Activated T-helper 2 cell treated with anti-CD3 and anti-CD28 coated beads, Interferon-gamma antibody, Interleukin-2, Interleukin-4, amounts not matched to agents 10 μg/mL and 5 μg/mL and 100 μg/mL, durations not matched to agents 14 hours and 24 hours and 36 hours (primary cell): ENCODE data around the gene USP24. TPM values are rescaled to one million over a fixed set of nuclear protein-coding genes. Genes with fewer than 3 reads are reported as not detected.

Source experiments
- DNase-seq: peaks from one replicate; pipeline ENCODE4 v3.0.0; 2021; ENCODE audit warnings: low spot score
- H3K27ac Mint-ChIP-seq: one replicate; pipeline ENCODE4 v1.8.0; 2021; ENCODE audit warnings: mixed read lengths
- H3K27me3 Mint-ChIP-seq: one replicate; pipeline ENCODE4 v1.8.0; 2021; ENCODE audit warnings: low read depth, mixed read lengths
- H3K36me3 Mint-ChIP-seq: one replicate; pipeline ENCODE4 v1.8.0; 2021; ENCODE audit warnings: low read depth, mixed read lengths
- H3K4me1 Mint-ChIP-seq: one replicate; pipeline ENCODE4 v1.8.0; 2021; ENCODE audit warnings: low read depth, mixed read lengths
- H3K4me3 Mint-ChIP-seq: one replicate; pipeline ENCODE4 v1.8.0; 2021; ENCODE audit warnings: low read depth, mild to moderate bottlenecking, moderate library complexity, mixed read lengths
- H3K9me3 Mint-ChIP-seq: one replicate; pipeline ENCODE4 v1.8.0; 2021; ENCODE audit warnings: mixed read lengths
- intact Hi-C: fragments of 100-400 bp; cut with micrococcal nuclease; formaldehyde crosslinking; loops from one replicate; pipeline ENCODE4 v1.15.1; 2023
- total RNA-seq: library from RNA; stranded (reverse); gene quantifications from 2 replicates; pipeline ENCODE4 v1.2.3, GENCODE V29; 2022

The USP24 gene
- total RNA-seq, 1 donor from 2014 or later, result 42.6 TPM

DNA sequence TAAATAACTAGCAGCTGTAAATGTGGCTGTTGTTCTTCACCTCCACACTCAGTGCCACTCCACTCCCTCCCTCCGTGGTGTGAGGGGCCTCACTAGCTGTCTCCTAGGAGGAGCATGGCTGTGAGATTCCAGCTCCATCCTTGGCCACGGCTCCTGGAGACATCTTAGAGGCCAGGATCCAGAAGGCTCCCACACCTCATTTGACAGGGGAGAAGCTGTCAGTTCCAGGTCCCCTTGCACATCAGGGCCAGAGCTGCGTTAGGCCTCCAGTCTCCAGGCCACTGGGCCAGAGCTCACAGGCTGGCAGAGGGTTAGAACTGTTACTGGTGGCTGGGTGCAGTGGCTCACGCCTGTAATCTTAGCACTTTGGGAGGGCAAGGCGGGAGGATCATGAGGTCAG, 160.8 kb downstream of the USP24 start:
- no peak for DNase-seq
- Mint-ChIP-seq H3K4me1 (no peaks in the 10 kb centered on the region), H3K4me3 (no peak overlapping the region), H3K27me3 (no peaks in the 10 kb centered on the region), H3K9me3 (no peaks in the 10 kb centered on the region), H3K27ac (no peak overlapping the region), H3K36me3 (no peaks in the 10 kb centered on the region)
- intact Hi-C loops, result no loop called here

DNA sequence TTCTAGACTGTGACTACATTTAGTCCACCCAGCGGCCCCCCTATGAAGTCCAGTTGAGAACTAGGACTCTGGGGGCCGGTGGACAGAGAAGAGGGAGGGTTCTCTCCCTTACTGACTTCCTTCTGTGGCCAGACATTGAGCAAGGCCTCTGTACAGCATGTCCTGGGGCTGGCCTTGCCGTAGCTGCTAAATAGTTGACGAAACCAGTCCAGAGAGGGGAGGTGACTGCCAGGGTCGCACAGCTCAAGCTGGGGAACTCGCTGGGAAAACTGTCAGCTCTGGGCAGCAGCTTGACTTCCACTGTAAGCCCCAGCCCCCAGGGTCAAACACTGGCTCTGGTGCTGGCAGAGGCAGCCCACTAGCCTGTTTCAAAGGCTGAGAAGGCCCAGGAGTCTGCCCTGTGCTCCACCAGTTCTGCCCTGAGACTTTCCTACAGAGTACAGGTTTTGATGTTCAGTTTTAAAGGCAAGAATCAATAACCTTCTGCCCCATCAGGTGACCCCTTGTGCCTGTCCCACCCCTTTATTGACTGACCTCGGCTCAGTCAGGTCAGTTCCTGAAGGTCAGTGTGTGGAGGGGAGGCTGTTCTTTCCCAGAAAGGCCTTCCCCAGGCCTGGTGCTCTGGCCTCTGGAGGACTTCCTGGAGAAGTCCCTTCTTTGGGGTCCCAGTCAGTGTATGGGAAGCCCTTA, 161.8 kb downstream of the USP24 start:
- H3K27ac Mint-ChIP-seq, result no peak overlapping the region
- DNase-seq, result no peak
- no peaks in the 10 kb centered on the region for H3K4me1 Mint-ChIP-seq
- no peaks in the 10 kb centered on the region for H3K9me3 Mint-ChIP-seq
- H3K27me3 Mint-ChIP-seq, result no peaks in the 10 kb centered on the region
- H3K4me3 Mint-ChIP-seq, result no peak overlapping the region
- H3K36me3 Mint-ChIP-seq, result no peaks in the 10 kb centered on the region
- intact Hi-C loops, result no loop called here

DNA sequence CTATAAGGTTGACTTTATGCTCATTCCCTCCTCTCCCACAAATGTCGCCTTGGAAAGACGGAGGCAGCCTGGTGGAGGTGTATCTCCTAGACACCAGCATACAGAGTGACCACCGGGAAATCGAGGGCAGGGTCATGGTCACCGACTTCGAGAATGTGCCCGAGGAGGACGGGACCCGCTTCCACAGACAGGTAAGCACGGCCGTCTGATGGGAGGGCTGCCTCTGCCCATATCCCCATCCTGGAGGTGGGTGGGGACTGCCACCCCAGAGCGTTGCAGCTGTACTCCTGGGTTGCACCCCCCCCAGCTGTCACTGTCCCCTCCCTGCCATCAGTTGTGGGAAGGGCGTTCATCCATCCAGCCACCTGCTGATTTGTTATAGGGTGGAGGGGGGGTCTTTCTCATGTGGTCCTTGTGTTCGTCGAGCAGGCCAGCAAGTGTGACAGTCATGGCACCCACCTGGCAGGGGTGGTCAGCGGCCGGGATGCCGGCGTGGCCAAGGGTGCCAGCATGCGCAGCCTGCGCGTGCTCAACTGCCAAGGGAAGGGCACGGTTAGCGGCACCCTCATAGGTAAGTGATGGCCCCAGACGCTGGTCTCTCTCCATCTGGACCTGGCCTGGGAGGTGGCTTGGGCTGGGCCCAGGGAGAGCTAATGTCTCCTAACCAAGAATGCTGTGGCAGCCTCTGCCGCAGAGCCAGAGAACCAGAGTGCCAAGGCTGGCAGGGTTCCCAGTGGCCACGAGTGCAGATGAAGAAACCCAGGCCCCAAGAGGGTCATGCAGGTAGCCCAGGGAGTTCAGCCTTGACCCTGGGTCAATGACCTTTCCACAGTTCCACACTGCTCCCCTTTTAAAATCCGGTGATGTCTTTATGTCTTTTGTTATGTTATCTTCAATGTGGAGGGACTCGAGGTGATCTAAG, 162.7 kb downstream of the USP24 start:
- Mint-ChIP-seq H3K4me3 (no peak overlapping the region), H3K36me3 (no peaks in the 10 kb centered on the region), H3K9me3 (no peaks in the 10 kb centered on the region), H3K4me1 (no peaks in the 10 kb centered on the region), H3K27me3 (no peaks in the 10 kb centered on the region), H3K27ac (no peak overlapping the region)
- no peak for DNase-seq
- intact Hi-C loops, result no loop called here

DNA sequence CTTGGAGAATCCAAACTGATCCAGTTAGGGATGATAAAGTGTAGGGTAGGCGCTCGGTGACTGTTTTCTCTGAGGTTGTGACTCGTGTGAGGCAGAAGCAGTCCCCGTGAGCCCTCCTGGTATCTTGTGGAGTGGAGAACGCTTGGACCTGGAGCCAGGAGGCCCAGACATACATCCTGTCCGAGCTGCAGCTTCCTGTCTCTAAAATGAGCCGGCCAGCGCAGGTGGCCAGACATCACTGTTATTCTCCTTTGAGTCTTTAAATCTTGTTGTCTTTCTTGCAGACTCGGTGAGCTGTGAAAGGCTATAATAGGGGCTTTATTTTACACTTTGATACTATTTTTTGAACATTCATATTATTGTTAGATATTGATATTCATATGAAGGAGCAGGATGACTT, 163.5 kb downstream of the USP24 start:
- Mint-ChIP-seq H3K4me1 (no peaks in the 10 kb centered on the region), H3K27me3 (peaks cover 1% of the 10 kb centered on the region), H3K9me3 (no peaks in the 10 kb centered on the region), H3K36me3 (no peaks in the 10 kb centered on the region), H3K4me3 (no peak overlapping the region), H3K27ac (no peak overlapping the region)
- intact Hi-C loops, result no loop called here
- no peak for DNase-seq

DNA sequence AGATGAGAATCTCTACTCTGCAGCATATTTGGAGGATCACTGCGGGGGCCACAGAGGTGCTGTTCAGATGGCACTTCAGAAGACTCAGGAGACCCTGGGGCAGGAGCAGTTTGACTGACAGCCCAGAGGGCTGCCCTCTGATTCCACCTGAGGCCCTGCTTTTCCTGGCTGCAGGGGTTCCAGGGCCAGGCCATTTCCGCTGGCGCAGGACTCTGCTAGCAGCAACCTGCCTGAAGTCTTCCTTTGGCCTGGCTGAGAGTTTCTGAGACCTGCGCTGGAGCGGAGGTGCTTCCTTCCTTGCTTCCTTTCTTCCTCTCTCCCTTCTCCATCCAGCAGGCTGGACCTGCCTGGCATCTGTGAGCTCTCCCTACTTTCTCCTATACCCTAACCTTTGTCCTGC, 164.0 kb downstream of the USP24 start:
- peaks cover 1% of the 10 kb centered on the region for H3K27me3 Mint-ChIP-seq
- intact Hi-C loops, result no loop called here
- no peaks in the 10 kb centered on the region for H3K4me1 Mint-ChIP-seq
- H3K9me3 Mint-ChIP-seq, result no peaks in the 10 kb centered on the region
- no peak overlapping the region for H3K4me3 Mint-ChIP-seq
- DNase-seq, result no peak
- no peak overlapping the region for H3K27ac Mint-ChIP-seq
- H3K36me3 Mint-ChIP-seq, result no peaks in the 10 kb centered on the region

DNA sequence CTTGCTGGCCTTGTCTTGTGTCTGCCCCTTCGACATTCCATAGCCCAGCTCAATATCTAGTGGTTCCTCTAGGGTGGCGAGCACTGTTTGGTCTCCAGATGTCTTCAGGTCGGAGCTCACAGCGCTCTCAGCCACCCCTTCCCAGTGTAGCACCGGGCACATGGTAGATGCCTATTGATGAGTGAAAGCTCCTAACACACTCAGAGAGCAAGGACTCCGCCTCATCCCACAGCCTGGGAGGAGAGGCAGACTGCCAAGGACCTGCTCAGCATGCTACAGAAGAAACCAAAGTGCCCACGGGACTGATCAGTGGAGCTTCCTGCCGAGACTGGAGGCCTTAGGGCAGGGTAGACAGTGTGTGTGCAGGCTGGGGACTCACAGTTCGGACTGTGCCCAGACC, 164.9 kb downstream of the USP24 start:
- Mint-ChIP-seq H3K27ac (no peak overlapping the region), H3K36me3 (no peaks in the 10 kb centered on the region), H3K27me3 (peaks cover 1% of the 10 kb centered on the region), H3K4me3 (no peak overlapping the region), H3K4me1 (no peaks in the 10 kb centered on the region), H3K9me3 (no peaks in the 10 kb centered on the region)
- intact Hi-C loops, result no loop called here
- no peak for DNase-seq

DNA sequence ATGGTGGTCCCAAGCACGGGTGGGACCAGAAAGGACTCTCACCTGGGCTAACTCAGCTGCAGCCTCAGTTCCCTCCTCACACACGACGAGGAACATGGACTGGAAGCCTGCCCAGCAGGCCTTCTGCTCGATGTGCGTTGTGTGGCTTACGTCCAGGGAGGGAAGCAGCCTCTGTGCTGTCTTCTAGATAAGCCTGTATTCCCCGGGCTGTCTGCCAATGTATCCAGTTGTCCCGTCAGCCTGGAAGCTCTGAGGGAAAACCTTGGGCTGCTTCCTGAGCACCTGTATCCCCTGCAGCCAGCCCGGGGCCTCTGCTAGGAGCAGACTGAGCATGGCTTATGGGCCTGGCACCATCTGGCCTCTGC, 165.3 kb downstream of the USP24 start:
- H3K4me3 Mint-ChIP-seq, result no peak overlapping the region
- no peak overlapping the region for H3K27ac Mint-ChIP-seq
- intact Hi-C loops, result no loop called here
- H3K4me1 Mint-ChIP-seq, result no peaks in the 10 kb centered on the region
- no peaks in the 10 kb centered on the region for H3K9me3 Mint-ChIP-seq
- no peaks in the 10 kb centered on the region for H3K36me3 Mint-ChIP-seq
- no peak for DNase-seq
- H3K27me3 Mint-ChIP-seq, result peaks cover 1% of the 10 kb centered on the region

DNA sequence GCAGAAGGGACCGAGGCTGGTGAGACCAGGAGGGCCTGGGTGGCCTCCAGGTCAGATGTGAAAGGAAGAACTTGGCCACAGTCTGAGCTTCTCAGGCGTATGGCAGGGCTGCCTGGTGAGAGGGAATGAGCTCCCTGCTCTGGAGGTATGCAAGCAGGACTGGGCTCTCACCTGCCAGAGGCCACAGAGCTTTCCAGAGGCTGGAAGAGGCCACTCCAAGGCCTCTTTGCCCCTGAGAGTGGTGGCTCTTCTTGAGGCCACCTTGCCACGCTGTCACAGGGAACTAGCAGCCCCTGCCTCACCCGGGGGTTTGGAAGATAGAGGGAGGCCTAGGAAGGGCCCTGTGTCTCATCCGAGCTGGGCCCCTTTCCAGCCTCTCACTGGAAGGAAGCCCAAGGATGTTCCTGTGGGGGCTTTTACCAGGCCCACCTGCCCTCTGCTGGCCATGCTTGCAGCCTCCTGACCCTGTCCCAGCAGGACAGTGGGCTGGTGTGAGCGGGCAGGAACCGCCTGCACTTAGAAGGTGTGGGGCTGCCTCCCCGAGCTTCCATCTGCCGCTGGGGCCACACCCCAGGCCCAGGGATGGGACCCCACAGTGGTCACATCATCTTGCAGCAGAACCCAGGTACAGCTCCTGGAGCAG, 165.8 kb downstream of the USP24 start:
- intact Hi-C loops, result no loop called here

DNA sequence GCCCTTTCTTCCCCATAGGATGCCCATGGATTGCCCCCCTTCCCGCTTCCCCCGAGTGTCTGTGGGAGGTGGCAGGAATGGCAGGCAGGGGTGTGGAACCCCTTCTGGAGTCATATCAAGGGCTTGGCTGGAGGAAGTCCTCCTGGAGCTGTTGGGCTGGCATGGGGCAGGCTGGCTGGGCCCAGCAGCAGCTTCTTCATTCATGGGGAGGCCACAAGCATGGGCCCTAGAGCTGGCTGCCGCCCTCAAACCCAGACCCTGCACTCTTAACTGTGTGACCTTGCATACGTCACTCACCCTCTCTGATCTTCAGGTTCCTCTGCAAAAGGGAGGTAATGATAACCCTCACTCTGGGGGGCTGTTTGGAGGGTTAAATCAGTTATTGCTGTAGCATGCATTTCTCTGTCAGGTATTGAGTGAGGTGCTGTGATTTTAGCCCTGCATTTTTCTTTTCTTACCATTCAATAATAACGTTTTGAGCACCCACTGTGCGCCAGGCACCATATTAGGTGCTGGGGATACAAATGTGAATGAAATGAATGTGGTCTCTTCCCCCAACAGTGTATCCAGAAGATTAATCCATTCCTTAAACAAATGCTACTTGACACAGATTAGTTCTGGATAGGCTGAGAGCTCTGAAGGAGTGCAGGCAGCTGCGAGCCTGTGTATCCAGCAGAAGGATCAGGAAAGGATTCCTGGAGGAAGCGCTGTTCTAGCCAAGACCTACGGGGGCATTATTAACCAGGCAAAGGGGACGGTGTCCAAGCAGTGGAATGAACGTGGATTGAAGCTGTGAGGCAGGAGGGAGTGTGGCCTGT, 166.5 kb downstream of the USP24 start:
- no peaks in the 10 kb centered on the region for H3K4me1 Mint-ChIP-seq
- H3K27ac Mint-ChIP-seq, result no peak overlapping the region

More for the DNA sequence above, 165.8 kb downstream of the USP24 start:
- Mint-ChIP-seq H3K27me3 (peaks cover 1% of the 10 kb centered on the region), H3K36me3 (no peaks in the 10 kb centered on the region), H3K4me1 (no peaks in the 10 kb centered on the region), H3K9me3 (no peaks in the 10 kb centered on the region), H3K27ac (no peak overlapping the region), H3K4me3 (no peak overlapping the region)
- DNase-seq, result no peak

DNA sequence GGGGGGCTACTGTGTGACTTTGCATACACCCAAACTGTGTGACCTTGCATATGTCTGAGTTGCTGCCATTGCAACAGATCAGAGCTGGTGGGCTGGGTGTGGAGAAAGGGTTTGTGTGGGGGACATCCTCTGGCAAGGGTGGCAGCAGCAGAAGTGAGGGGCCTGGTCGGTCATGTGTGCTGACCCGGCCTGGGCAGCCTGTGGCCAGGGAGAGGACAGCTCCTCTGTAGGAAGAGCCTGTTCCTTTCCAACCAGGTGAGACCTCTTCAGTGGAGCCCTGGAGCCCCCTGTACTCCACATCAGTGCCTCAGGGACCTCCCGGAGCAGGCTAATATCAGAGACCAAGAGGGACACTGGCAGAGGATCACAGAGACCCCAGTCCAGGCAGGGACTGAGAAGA, 167.6 kb downstream of the USP24 start:
- Mint-ChIP-seq H3K4me1 (no peaks in the 10 kb centered on the region), H3K36me3 (no peaks in the 10 kb centered on the region)

More for the DNA sequence above, 166.5 kb downstream of the USP24 start:
- intact Hi-C loops, result no loop called here
- H3K36me3 Mint-ChIP-seq, result no peaks in the 10 kb centered on the region
- H3K4me3 Mint-ChIP-seq, result no peak overlapping the region
- no peaks in the 10 kb centered on the region for H3K9me3 Mint-ChIP-seq
- no peak for DNase-seq
- H3K27me3 Mint-ChIP-seq, result peaks cover 1% of the 10 kb centered on the region

DNA sequence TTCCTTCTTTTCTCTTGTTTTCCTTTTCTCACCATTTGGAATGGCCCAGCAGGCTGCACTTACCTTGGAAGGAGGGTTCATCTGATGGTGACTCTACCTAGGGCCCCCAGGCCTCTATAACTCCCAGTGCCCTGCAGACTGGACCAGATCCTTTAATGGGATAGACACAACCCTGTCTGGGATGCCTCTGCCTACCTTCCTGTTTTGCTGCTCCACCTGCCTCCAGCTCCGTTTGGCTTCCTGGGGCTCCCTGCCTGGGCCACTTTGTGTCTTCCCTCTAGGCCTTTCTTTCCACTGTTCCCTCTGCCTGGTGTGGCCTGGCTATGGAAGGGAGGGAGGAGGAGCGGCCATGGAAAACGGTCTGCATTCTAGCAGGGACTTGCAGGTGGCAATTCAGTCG, 168.3 kb downstream of the USP24 start:
- H3K9me3 Mint-ChIP-seq, result no peaks in the 10 kb centered on the region
- peaks cover 9% of the 10 kb centered on the region for H3K27me3 Mint-ChIP-seq
- intact Hi-C loops, result no loop called here
- no peaks in the 10 kb centered on the region for H3K36me3 Mint-ChIP-seq
- H3K4me1 Mint-ChIP-seq, result no peaks in the 10 kb centered on the region
- DNase-seq, result no peak
- no peak overlapping the region for H3K27ac Mint-ChIP-seq
- no peak overlapping the region for H3K4me3 Mint-ChIP-seq

More for the DNA sequence above, 167.6 kb downstream of the USP24 start:
- H3K27ac Mint-ChIP-seq, result no peak overlapping the region
- DNase-seq, result no peak
- peaks cover 5% of the 10 kb centered on the region for H3K27me3 Mint-ChIP-seq
- no peaks in the 10 kb centered on the region for H3K9me3 Mint-ChIP-seq
- intact Hi-C loops, result no loop called here
- no peak overlapping the region for H3K4me3 Mint-ChIP-seq

DNA sequence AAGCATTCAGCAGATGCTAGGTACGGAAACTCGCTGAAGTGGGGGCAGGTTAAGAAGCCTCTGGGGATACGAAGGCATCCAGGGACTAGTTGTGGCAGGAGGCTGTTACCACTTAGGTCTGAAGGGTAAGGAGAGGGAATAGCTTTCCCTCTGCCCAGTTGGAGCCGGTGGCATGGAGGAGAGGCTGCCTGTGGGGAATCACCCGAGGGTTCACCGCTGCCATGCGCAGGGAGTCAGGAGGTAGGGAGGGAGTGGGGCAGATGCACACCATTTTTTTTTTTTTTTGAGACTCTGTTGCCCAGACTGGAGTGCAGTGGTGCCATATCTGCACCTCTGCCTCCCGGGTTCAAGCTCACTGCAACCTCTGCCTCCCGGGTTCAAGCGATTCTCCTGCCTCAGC, 169.7 kb downstream of the USP24 start:
- peaks cover 22% of the 10 kb centered on the region for H3K27me3 Mint-ChIP-seq
- H3K4me3 Mint-ChIP-seq, result no peak overlapping the region
- no peaks in the 10 kb centered on the region for H3K9me3 Mint-ChIP-seq
- no peak overlapping the region for H3K27ac Mint-ChIP-seq
- no peaks in the 10 kb centered on the region for H3K36me3 Mint-ChIP-seq
- no peak for DNase-seq
- intact Hi-C loops, result no loop called here
- H3K4me1 Mint-ChIP-seq, result no peaks in the 10 kb centered on the region
